ENCODE results near the gene TMEM139.

TMEM139 gene

GRCh38 chr7:143290293-143290692 is 5.5 kb downstream of the TMEM139 start:
- no peak for DNase-seq

GRCh38 chr7:143292876-143293275 is 8.1 kb downstream of the TMEM139 start:
- DNase-seq: no peak

- DNase-seq: no peak
Observed at GRCh38 chr7:143295870-143296269, 11.1 kb downstream of the TMEM139 start.

- DNase-seq: no peak
Observed at GRCh38 chr7:143296686-143297085, 11.9 kb downstream of the TMEM139 start.

- no peak for DNase-seq
Observed at GRCh38 chr7:143299346-143299745, 14.6 kb downstream of the TMEM139 start.

GRCh38 chr7:143299840-143300239 is 15.1 kb downstream of the TMEM139 start:
- DNase-seq: no peak

- no peak for DNase-seq
Observed at GRCh38 chr7:143300959-143301935, 16.5 kb downstream of the TMEM139 start.

GRCh38 chr7:143303733-143304132 is 19.0 kb downstream of the TMEM139 start:
- no peak for DNase-seq

- DNase-seq: no peak
Observed at GRCh38 chr7:143304938-143305337, 20.2 kb downstream of the TMEM139 start.

- DNase-seq: no peak
Observed at GRCh38 chr7:143305423-143306070, 20.8 kb downstream of the TMEM139 start.

- DNase-seq: no peak
Observed at GRCh38 chr7:143308632-143309031, 23.9 kb downstream of the TMEM139 start.

GRCh38 chr7:143314127-143314526 is 29.4 kb downstream of the TMEM139 start:
- no peak for DNase-seq

- no peak for DNase-seq
Observed at GRCh38 chr7:143315776-143316175, 31.0 kb downstream of the TMEM139 start, which contains the start of gene CLCN1. CLCN1 (plus strand) TSS chr7:143316111; CDS start chr7:143316213, 102 bp downstream.

GRCh38 chr7:143316492-143316891 is 31.7 kb downstream of the TMEM139 start:
- DNase-seq: no peak

GRCh38 chr7:143318661-143319060 is 33.9 kb downstream of the TMEM139 start:
- DNase-seq: no peak

GRCh38 chr7:143320620-143321019 is 35.9 kb downstream of the TMEM139 start:
- DNase-seq: no peak

- DNase-seq: no peak
Observed at GRCh38 chr7:143321242-143321641, 36.5 kb downstream of the TMEM139 start.

- DNase-seq: no peak
Observed at GRCh38 chr7:143321734-143322133, 37.0 kb downstream of the TMEM139 start.

- DNase-seq: no peak
Observed at GRCh38 chr7:143322760-143323633, 38.2 kb downstream of the TMEM139 start.

- DNase-seq: no peak
Observed at GRCh38 chr7:143323653-143324052, 38.9 kb downstream of the TMEM139 start.

- DNase-seq: no peak
Observed at GRCh38 chr7:143325240-143325639, 40.5 kb downstream of the TMEM139 start.

GRCh38 chr7:143327903-143328302 is 43.1 kb downstream of the TMEM139 start:
- DNase-seq: no peak
